Esophagus squamous epithelium (tissue), 5 donors: Measurements from ENCODE around the gene LDHA. TPM values are rescaled to one million over a fixed set of nuclear protein-coding genes. Genes with fewer than 3 reads are reported as not detected.

Experiments
- DNase-seq: peaks from one replicate; lab custom pipeline; 2025; lab: John Stamatoyannopoulos, UW
- H3K27ac ChIP-seq, 4 donors: fragments of 200-600 bp; sonication (generic); one replicate each; pipeline ENCODE4 v1.5.1; 2016 to 2019; ENCODE audit warnings: mild to moderate bottlenecking in 1 of 4
- H3K27me3 ChIP-seq, 4 donors: fragments of 200-600 bp; sonication (generic); 1 replicate in 3 of 4; 2 replicates in 1 of 4; pipeline versions ENCODE4 v1.5.1 to v1.6.0; 2017 to 2021; ENCODE audit warnings: antibody characterized with exemption in 1 of 4
- H3K36me3 ChIP-seq, 3 donors: fragments of 200-600 bp; sonication (generic); one replicate each; pipeline ENCODE4 v1.5.1; 2016 to 2019
- H3K4me1 ChIP-seq, 3 donors: fragments of 200-600 bp; sonication (generic); one replicate each; pipeline ENCODE4 v1.5.1; 2017 to 2019
- H3K4me3 ChIP-seq, 4 donors: fragments of 200-600 bp; sonication (generic); 1 replicate in 3 of 4; 2 replicates in 1 of 4; pipeline ENCODE4 v1.5.1; 2016 to 2019; ENCODE audit warnings: mild to moderate bottlenecking in 2 of 4, moderate library complexity in 1 of 4
- H3K9me3 ChIP-seq, 3 donors: fragments of 200-600 bp; sonication (generic); one replicate each; pipeline ENCODE4 v1.5.1; 2016 to 2019
- POLR2A ChIP-seq, 4 donors: fragments of 450-650 bp; IDR thresholded peaks; one replicate each; pipeline ENCODE4 v1.6.1; 2017; ENCODE audit warnings: antibody characterized with exemption in 4 of 4, mild to moderate bottlenecking in 4 of 4, moderate library complexity in 3 of 4
- WGBS, 2 donors: methylation state at CpG; one replicate each; pipeline ENCODE4 v1.1.5; 2018; 5-methylcytosine and 5-hydroxymethylcytosine counted together
- intact Hi-C: fragments of 100-400 bp; cut with DNase I; formaldehyde crosslinking; loops from one replicate; pipeline ENCODE4 v1.15.0; 2022
- total RNA-seq, 4 donors: library from RNA; depleted of rRNA; stranded (reverse); fragments of >200 nt; gene quantifications; one replicate each; pipeline ENCODE4 v1.1.0, GENCODE V29; 2016
- TF ChIP-seq, protein P1 (sequence below), 6 experiments: fragments of 450-650 bp in 4 of 6; fragments of 200-600 bp in 2 of 6; sonication (generic) in 2 of 6; IDR thresholded peaks; one replicate each; pipeline ENCODE4 v1.5.1; 2016 to 2019; ENCODE audit warnings: antibody characterized with exemption in 6 of 6, mild to moderate bottlenecking in 4 of 6, moderate library complexity in 4 of 6
- donor health status: DM: yes; HTN: yes; CAD: no.

The LDHA gene
- total RNA-seq, 4 donors from 2014 or later, result 515 to 1,072 (median 673) TPM

DNA sequence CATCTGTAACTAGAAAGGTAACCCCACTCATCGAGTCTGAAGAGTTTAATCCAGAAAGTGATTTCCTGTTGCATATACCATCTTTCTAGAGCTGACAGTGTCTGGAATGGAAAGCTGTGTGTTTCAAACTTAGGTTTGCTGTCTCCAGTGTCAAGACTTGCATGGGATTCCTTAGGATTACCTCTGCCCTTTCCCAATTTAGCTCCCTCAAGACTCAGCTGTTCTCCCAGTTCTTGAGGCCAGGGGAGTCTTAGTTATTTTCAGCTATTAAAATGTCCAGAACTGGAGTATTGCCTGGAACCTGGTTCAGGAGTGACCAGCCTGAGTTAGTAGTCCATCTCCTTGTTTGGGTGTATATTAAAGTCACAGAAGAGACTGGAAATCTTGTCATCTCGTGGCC is 25.0 kb upstream of the LDHA start:
- no peak for TF ChIP-seq POLR2A (IDR thresholded peaks at IDR 0.05)
- H3K27me3 ChIP-seq, result no peaks in the 10 kb centered on the region
- DNase-seq, result no peak

GRCh38 chr11:18371279-18371678 is 23.1 kb upstream of the LDHA start:
- Histone ChIP-seq H3K9me3 (no peaks in the 10 kb centered on the region), H3K4me1 (no peaks in the 10 kb centered on the region), H3K36me3 (peaks cover 0 to 21% (median 2%) of the 10 kb centered on the region in 3 donors), H3K27ac (no peak overlapping the region), H3K27me3 (no peaks in the 10 kb centered on the region), H3K4me3 (no peak overlapping the region)
- no peak for DNase-seq
- intact Hi-C loops, result no loop called here
- 89 to 91% methylated on average over 2 of the region's 2 CpGs for WGBS, 2 donors
- TF ChIP-seq, protein P1, sequence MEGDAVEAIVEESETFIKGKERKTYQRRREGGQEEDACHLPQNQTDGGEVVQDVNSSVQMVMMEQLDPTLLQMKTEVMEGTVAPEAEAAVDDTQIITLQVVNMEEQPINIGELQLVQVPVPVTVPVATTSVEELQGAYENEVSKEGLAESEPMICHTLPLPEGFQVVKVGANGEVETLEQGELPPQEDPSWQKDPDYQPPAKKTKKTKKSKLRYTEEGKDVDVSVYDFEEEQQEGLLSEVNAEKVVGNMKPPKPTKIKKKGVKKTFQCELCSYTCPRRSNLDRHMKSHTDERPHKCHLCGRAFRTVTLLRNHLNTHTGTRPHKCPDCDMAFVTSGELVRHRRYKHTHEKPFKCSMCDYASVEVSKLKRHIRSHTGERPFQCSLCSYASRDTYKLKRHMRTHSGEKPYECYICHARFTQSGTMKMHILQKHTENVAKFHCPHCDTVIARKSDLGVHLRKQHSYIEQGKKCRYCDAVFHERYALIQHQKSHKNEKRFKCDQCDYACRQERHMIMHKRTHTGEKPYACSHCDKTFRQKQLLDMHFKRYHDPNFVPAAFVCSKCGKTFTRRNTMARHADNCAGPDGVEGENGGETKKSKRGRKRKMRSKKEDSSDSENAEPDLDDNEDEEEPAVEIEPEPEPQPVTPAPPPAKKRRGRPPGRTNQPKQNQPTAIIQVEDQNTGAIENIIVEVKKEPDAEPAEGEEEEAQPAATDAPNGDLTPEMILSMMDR (IDR thresholded peaks at IDR 0.05), result no peak

More for the DNA sequence above, 25.0 kb upstream of the LDHA start:
- Histone ChIP-seq H3K4me1 (no peaks in the 10 kb centered on the region), H3K9me3 (no peaks in the 10 kb centered on the region), H3K36me3 (peaks cover 0 to 40% (median 13%) of the 10 kb centered on the region in 3 donors), H3K4me3 (no peak overlapping the region), H3K27ac (no peak overlapping the region)
- WGBS, 2 donors, result 63 to 68% methylated on average over 2 of the region's 2 CpGs
- intact Hi-C loops, result no loop called here

DNA sequence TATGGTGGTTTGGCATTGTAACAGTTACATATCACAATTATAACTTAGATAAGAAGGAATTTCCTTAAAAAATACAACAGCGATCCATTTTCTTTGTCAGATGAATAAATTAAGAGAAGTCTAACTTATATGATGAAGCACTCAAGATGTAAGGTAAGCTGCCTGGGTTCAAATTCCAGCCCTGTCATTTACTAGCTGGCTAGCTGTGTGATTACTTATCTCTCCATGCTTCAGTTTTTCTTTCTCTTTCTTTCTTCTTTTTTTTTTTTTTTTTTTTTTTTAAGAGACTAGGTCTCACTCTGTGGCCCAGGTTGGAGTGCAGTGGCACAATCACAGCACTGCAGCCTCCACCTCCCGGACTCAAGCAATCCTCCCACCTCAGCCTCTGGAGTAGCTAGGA is 22.2 kb upstream of the LDHA start:
- TF ChIP-seq, protein P1 (IDR thresholded peaks at IDR 0.05), result no peak
- TF ChIP-seq POLR2A (IDR thresholded peaks at IDR 0.05), result no peak
- Histone ChIP-seq H3K4me1 (no peaks in the 10 kb centered on the region), H3K36me3 (peaks cover 0 to 12% (median 0%) of the 10 kb centered on the region in 3 donors), H3K27me3 (no peaks in the 10 kb centered on the region), H3K4me3 (no peak overlapping the region), H3K9me3 (no peaks in the 10 kb centered on the region), H3K27ac (no peak overlapping the region)
- DNase-seq, result no peak
- intact Hi-C loops, result no loop called here
- WGBS, 2 donors, result 88 to 90% methylated on average over 2 of the region's 2 CpGs

- no peaks in the 10 kb centered on the region for H3K9me3 ChIP-seq
- intact Hi-C loops, result no loop called here
- TF ChIP-seq POLR2A (IDR thresholded peaks at IDR 0.05), result no peak
- TF ChIP-seq, protein P1 (IDR thresholded peaks at IDR 0.05), result no peak
- 78 to 94% methylated on average over 2 of the region's 2 CpGs for WGBS, 2 donors
- H3K27ac ChIP-seq, result no peak overlapping the region
- H3K36me3 ChIP-seq, result no peaks in the 10 kb centered on the region
- H3K4me1 ChIP-seq, result peaks cover 0 to 8% (median 0%) of the 10 kb centered on the region in 3 donors
- H3K27me3 ChIP-seq, result no peaks in the 10 kb centered on the region
- no peak for DNase-seq
- H3K4me3 ChIP-seq, result no peak overlapping the region
Observed at GRCh38 chr11:18374956-18375355, 19.4 kb upstream of the LDHA start.

GRCh38 chr11:18375941-18376340 is 18.4 kb upstream of the LDHA start:
- TF ChIP-seq POLR2A (IDR thresholded peaks at IDR 0.05), result no peak
- TF ChIP-seq, protein P1 (IDR thresholded peaks at IDR 0.05), result no peak
- Histone ChIP-seq H3K27me3 (no peaks in the 10 kb centered on the region), H3K4me3 (no peak overlapping the region), H3K9me3 (no peaks in the 10 kb centered on the region), H3K27ac (no peak overlapping the region), H3K36me3 (no peaks in the 10 kb centered on the region), H3K4me1 (peaks cover 0 to 8% (median 0%) of the 10 kb centered on the region in 3 donors)
- 93 to 100% methylated on average over 1 of the region's 1 CpG for WGBS, 2 donors
- no peak for DNase-seq
- intact Hi-C loops, result no loop called here

- Histone ChIP-seq H3K27ac (no peak overlapping the region), H3K36me3 (no peaks in the 10 kb centered on the region), H3K27me3 (no peaks in the 10 kb centered on the region), H3K9me3 (no peaks in the 10 kb centered on the region), H3K4me1 (peaks cover 18 to 33% (median 18%) of the 10 kb centered on the region in 3 donors), H3K4me3 (no peak overlapping the region)
- TF ChIP-seq POLR2A (IDR thresholded peaks at IDR 0.05), result no peak
- TF ChIP-seq, protein P1 (IDR thresholded peaks at IDR 0.05), result no peak
- intact Hi-C loops, result no loop called here
- 50% methylated on average over 2 of the region's 2 CpGs for WGBS, 2 donors
- DNase-seq, result no peak
Observed at GRCh38 chr11:18379201-18379600, 15.2 kb upstream of the LDHA start.
